OCI-LY3 (cell line): Measurements from ENCODE around the gene HELZ.
"Not testable (repeated sequence)": the region's sequence is repeated elsewhere in the genome, so short reads cannot be mapped to it uniquely, and the experiment has no call there.

ENCODE experiments used
- H2AFZ ChIP-seq: fragments of 200-600, 300-600 bp; shearing (Covaris generic); 2 replicates; pipeline ENCODE4 v1.6.0; 2014; ENCODE audit warnings: antibody characterized with exemption, low read depth, low read length
- H3K27ac ChIP-seq: fragments of 200-600, 300-600 bp; sonication (generic); 2 replicates; pipeline ENCODE4 v1.5.1; 2014; ENCODE audit warnings: mild to moderate bottlenecking, low read length, moderate library complexity, mixed read lengths
- H3K27me3 ChIP-seq: fragments of 200-600, 300-600 bp; sonication (generic); 2 replicates; pipeline ENCODE4 v1.6.1; 2014; ENCODE audit warnings: low read depth, low read length, mixed read lengths
- H3K36me3 ChIP-seq: fragments of 200-600, 300-600 bp; sonication (generic); replicated peaks from 2 replicates; pipeline ENCODE3; 2014; ENCODE audit warnings: low read depth, low read length, mixed read lengths
- H3K4me1 ChIP-seq: fragments of 300-600, 200-600 bp; sonication (generic); 2 replicates; pipeline ENCODE4 v1.6.1; 2014; ENCODE audit warnings: low read length, mixed read lengths
- H3K4me2 ChIP-seq: fragments of 200-600, 300-600 bp; sonication (generic); 2 replicates; pipeline ENCODE4 v1.6.1; 2014; ENCODE audit warnings: low read length, mixed read lengths
- H3K4me3 ChIP-seq: fragments of 300-600, 200-600 bp; sonication (generic); 2 replicates; pipeline ENCODE4 v1.5.1; 2014; ENCODE audit warnings: antibody characterized with exemption, mild to moderate bottlenecking, low read length, moderate library complexity
- H3K79me2 ChIP-seq: fragments of 300-600, 200-600 bp; shearing (Covaris generic); 2 replicates; pipeline ENCODE4 v1.6.1; 2014; ENCODE audit warnings: mild to moderate bottlenecking, low read length, mixed read lengths
- H3K9ac ChIP-seq: fragments of 300-600, 200-600 bp; shearing (Covaris generic); 2 replicates; pipeline ENCODE4 v1.6.0; 2014; ENCODE audit warnings: mild to moderate bottlenecking, low read length, moderate library complexity
- H3K9me3 ChIP-seq: fragments of 200-600, 300-600 bp; shearing (Covaris generic); 2 replicates; pipeline ENCODE4 v1.6.1; 2014; ENCODE audit warnings: low read length, mixed read lengths; ENCODE audit not compliant: insufficient read depth
- H4K20me1 ChIP-seq: fragments of 200-600, 300-600 bp; sonication (generic); 2 replicates; pipeline ENCODE4 v1.6.1; 2016; ENCODE audit warnings: low read length, mixed read lengths; ENCODE audit not compliant: insufficient read depth
- CTCF ChIP-seq: fragments of 200-600, 300-600 bp; sonication (generic); IDR thresholded peaks from 2 replicates; pipeline ENCODE4 v1.5.1; 2014; ENCODE audit warnings: antibody characterized with exemption, low read length, low read depth
- EZH2phosphoT487 ChIP-seq: fragments of 200-600 bp; shearing (Covaris generic); IDR thresholded peaks from 2 replicates; pipeline ENCODE4 v1.6.1; 2018; ENCODE audit warnings: antibody characterized with exemption, mixed run types, low read depth

HELZ gene

GRCh38 chr17:67148352-67148751 lies 96.6 kb downstream of the HELZ start:
- no peaks in the 10 kb centered on the region for H3K4me1 ChIP-seq
- no peaks in the 10 kb centered on the region; the same call in 1 of the 2 replicates for H4K20me1 ChIP-seq
- H3K4me3 ChIP-seq = no peak overlapping the region
- no peak overlapping the region for H3K9ac ChIP-seq
- peaks cover 36% of the 10 kb centered on the region for H3K36me3 ChIP-seq
- H3K27ac ChIP-seq = no peak overlapping the region
- no peaks in the 10 kb centered on the region for H3K79me2 ChIP-seq
- no peak overlapping the region for H3K4me2 ChIP-seq
- no peaks in the 10 kb centered on the region for H3K27me3 ChIP-seq
- no peaks in the 10 kb centered on the region for H3K9me3 ChIP-seq
- no peak for TF ChIP-seq CTCF
- H2AFZ ChIP-seq = no peak overlapping the region

DNA sequence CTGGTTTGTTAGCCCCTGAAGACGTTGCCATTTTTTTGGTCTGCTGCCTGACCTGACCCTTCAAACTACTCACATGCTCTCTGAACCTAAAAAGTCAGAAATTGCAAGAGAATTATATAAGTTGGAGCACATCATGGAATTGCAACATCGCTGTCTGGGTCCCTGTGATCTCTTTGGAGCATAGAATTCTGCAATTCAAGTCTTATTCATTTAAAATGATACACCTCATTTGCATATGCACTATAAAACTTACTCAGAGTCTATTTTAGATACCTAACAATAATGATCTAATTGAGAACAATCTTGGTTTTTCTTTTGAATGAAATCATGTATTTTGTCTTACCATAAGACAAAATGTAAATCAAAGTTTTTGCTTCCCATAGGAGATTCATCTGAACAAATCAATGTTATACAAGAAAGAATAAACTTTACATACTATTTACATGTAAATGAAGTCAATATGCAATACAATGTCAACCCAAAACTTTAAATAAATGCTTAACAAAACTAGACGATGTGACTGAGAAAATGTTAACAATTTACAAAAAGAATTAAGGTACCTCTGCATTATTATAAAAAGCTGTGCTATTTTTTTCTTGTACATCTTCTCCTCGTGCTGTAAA lies 99.7 kb downstream of the HELZ start:
- Histone ChIP-seq H3K9ac (no peak overlapping the region), H3K4me2 (no peak overlapping the region), H3K36me3 (peaks cover 33% of the 10 kb centered on the region), H3K4me3 (no peak overlapping the region), H3K9me3 (no peaks in the 10 kb centered on the region), H3K4me1 (no peaks in the 10 kb centered on the region), H4K20me1 (0 out of 2 replicates have a peak, but pooled peaks cover 2% of the 10 kb centered on the region), H3K27ac (no peak overlapping the region), H2AFZ (no peak overlapping the region), H3K27me3 (no peaks in the 10 kb centered on the region), H3K79me2 (no peaks in the 10 kb centered on the region)
- TF ChIP-seq CTCF (no peak), EZH2phosphoT487 (no peak)

DNA sequence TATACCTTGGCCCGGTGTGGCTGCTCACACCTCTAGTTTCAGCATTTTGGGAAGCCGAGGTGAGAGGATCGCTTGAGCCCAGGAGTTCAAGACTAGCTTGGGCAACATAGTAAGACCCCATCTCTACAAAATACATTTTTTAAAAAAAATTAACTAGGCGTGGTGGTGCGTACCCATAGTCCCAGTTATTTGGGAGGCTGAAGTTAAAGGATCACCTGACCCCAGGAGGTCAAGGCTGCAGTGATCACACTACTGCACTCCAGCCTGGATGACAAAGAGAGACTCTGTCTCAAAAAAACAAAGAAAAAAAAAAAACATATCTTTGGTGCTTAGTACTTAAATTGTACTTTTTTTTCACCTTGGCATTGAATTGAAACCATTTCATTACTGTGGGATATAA lies 101.7 kb downstream of the HELZ start:
- Histone ChIP-seq H3K79me2 (no peaks in the 10 kb centered on the region), H3K36me3 (peaks cover 31% of the 10 kb centered on the region), H3K27ac (no peak overlapping the region), H3K9ac (no peak overlapping the region), H3K4me1 (no peaks in the 10 kb centered on the region), H3K27me3 (no peaks in the 10 kb centered on the region), H4K20me1 (0 out of 2 replicates have a peak, but pooled peaks cover 9% of the 10 kb centered on the region), H3K4me3 (no peak overlapping the region), H3K4me2 (no peak overlapping the region), H2AFZ (no peak overlapping the region), H3K9me3 (no peaks in the 10 kb centered on the region)
- TF ChIP-seq CTCF (no peak), EZH2phosphoT487 (no peak)

DNA sequence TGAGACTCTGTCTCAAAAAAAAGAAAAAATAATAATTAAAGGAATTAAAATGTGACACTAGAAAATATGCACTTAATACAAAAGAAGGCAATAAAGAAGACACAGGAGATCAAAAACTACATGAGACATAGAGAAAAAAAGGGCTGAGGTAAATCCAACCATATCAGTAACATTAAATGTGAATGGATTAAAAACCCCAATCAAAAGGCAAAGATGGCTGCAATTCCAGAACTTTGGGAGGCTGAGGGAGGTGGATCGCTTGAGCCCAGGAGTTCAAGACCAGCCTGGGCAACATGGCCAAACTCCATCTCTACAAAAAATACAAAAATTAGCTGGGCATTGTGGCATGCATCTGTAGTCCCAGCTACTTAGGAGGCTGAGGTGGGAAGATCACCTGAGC lies 103.0 kb downstream of the HELZ start:
- H3K79me2 ChIP-seq, H3K4me1 ChIP-seq, H3K9me3 ChIP-seq, H3K27ac ChIP-seq, H2AFZ ChIP-seq, H3K9ac ChIP-seq, H3K27me3 ChIP-seq, H4K20me1 ChIP-seq, H3K4me3 ChIP-seq, H3K4me2 ChIP-seq: not testable (repeated sequence)
- H3K36me3 ChIP-seq = peaks cover 25% of the 10 kb centered on the region
